Left kidney (tissue), 8 donors: ENCODE data around the gene OR11H6. TPM values are rescaled to one million over a fixed set of nuclear protein-coding genes. Genes with fewer than 3 reads are reported as not detected.
"Not testable (repeated sequence)": the region's sequence is repeated elsewhere in the genome, so short reads cannot be mapped to it uniquely, and the experiment has no call there.

Experiments used
- DNase-seq: peaks from one replicate; pipeline ENCODE4 v3.0.0-alpha.2; 2013
- long read RNA-seq, 8 donors: transcript quantifications; one replicate each; lab custom pipeline, GENCODE V29; 2026
- polyA plus RNA-seq: library from polyadenylated mRNA; unstranded; fragments of 120-200 nt; gene quantifications from one replicate; pipeline ENCODE4 v1.2.1, GENCODE V29; 2013; ENCODE audit not compliant: insufficient read length

OR11H6 gene
- not detected for polyA plus RNA-seq
- long read RNA-seq, donor 1 = 0 reads
- long read RNA-seq, donor 2 = 0 reads
- long read RNA-seq, donor 3 = 0 reads
- long read RNA-seq, donor 4 = 0 reads
- long read RNA-seq, donor 5 = 0 reads
- long read RNA-seq, donor 6 = 0 reads
- long read RNA-seq, donor 7 = 0 reads
- long read RNA-seq, donor 8 = 0 reads

- no peak for DNase-seq
Measured at GRCh38 chr14:20223410-20223809, at the start of gene OR11H6. OR11H6 (plus strand) TSS chr14:20223710; CDS start chr14:20223710, 0 bp downstream.

- DNase-seq = not testable (repeated sequence)
Measured at GRCh38 chr14:20174205-20174604, 49.3 kb upstream of the OR11H6 start.

- DNase-seq = no peak
Measured at GRCh38 chr14:20176330-20176729, 47.2 kb upstream of the OR11H6 start.

- no peak for DNase-seq
Measured at GRCh38 chr14:20177433-20177974, 46.0 kb upstream of the OR11H6 start.

- DNase-seq = no peak
Measured at GRCh38 chr14:20179218-20179617, 44.3 kb upstream of the OR11H6 start.

GRCh38 chr14:20179880-20180279 is 43.6 kb upstream of the OR11H6 start:
- no peak for DNase-seq

- DNase-seq = no peak
Measured at GRCh38 chr14:20180486-20180885, 43.0 kb upstream of the OR11H6 start.

- no peak for DNase-seq
Measured at GRCh38 chr14:20184181-20184580, 39.3 kb upstream of the OR11H6 start.

- no peak for DNase-seq
Measured at GRCh38 chr14:20190596-20190995, 32.9 kb upstream of the OR11H6 start, which contains the start of gene OR11G2. OR11G2 (plus strand) TSS chr14:20190896; CDS start chr14:20197438, 6,542 bp downstream.

GRCh38 chr14:20191396-20191795 is 32.1 kb upstream of the OR11H6 start:
- no peak for DNase-seq

GRCh38 chr14:20194101-20194500 is 29.4 kb upstream of the OR11H6 start:
- DNase-seq = no peak

- not testable (repeated sequence) for DNase-seq
Measured at GRCh38 chr14:20195170-20195569, 28.3 kb upstream of the OR11H6 start.

- no peak for DNase-seq
Measured at GRCh38 chr14:20195911-20196310, 27.6 kb upstream of the OR11H6 start.

GRCh38 chr14:20197459-20197858 is 26.1 kb upstream of the OR11H6 start:
- no peak for DNase-seq

GRCh38 chr14:20198991-20199390 is 24.5 kb upstream of the OR11H6 start:
- DNase-seq = no peak

- DNase-seq = no peak
Measured at GRCh38 chr14:20204721-20205120, 18.8 kb upstream of the OR11H6 start.

GRCh38 chr14:20209595-20209994 is 13.9 kb upstream of the OR11H6 start:
- no peak for DNase-seq

- not testable (repeated sequence) for DNase-seq
Measured at GRCh38 chr14:20212406-20212805, 11.1 kb upstream of the OR11H6 start.

GRCh38 chr14:20215196-20215595 is 8.3 kb upstream of the OR11H6 start:
- no peak for DNase-seq

GRCh38 chr14:20219033-20219432 is 4.5 kb upstream of the OR11H6 start:
- no peak for DNase-seq

GRCh38 chr14:20228681-20229080 is 5.2 kb downstream of the OR11H6 start, which contains the start of gene OR11H7:
OR11H7 (plus strand) TSS chr14:20228981.
- no peak for DNase-seq

- not testable (repeated sequence) for DNase-seq
Measured at GRCh38 chr14:20235415-20235814, 11.9 kb downstream of the OR11H6 start.

GRCh38 chr14:20247646-20248246 is 24.2 kb downstream of the OR11H6 start:
- DNase-seq = no peak
